HepG2 (cell line): ENCODE measurements around the gene SQSTM1. TPM values are rescaled to one million over a fixed set of nuclear protein-coding genes. Genes with fewer than 3 reads are reported as not detected.
A peak's percentile ranks its signal among the peaks of the same experiment; 100 is the strongest.

ENCODE experiments used
- CAMTA2 ChIP-seq: sonication (generic); formaldehyde crosslinking; IDR thresholded peaks from 2 replicates; pipeline ENCODE4 v1.4.0; 2020; ENCODE audit warnings: mild to moderate bottlenecking, missing genetic modification reagents, borderline replicate concordance
- CHD2 ChIP-seq: IDR thresholded peaks from 2 replicates; pipeline ENCODE4 v1.6.1; 2011; ENCODE audit warnings: low read depth, low read length, improper control_type of control experiment
- HCFC1 ChIP-seq: fragments of 150-350 bp; IDR thresholded peaks from 2 replicates; pipeline ENCODE4 v1.6.1; 2014; ENCODE audit warnings: low read depth, low read length
- HHEX ChIP-seq: IDR thresholded peaks from 2 replicates; pipeline ENCODE4 v1.6.1; 2016; ENCODE audit warnings: control low read depth
- JARID2 ChIP-seq: sonication (generic); formaldehyde crosslinking; IDR thresholded peaks from 2 replicates; pipeline ENCODE4 v1.8.1; 2023; ENCODE audit warnings: missing genetic modification reagents, inconsistent platforms; ENCODE audit not compliant: insufficient replicate concordance
- JUNB ChIP-seq: sonication (generic); formaldehyde crosslinking; IDR thresholded peaks from 2 replicates; pipeline ENCODE4 v1.8.0; 2022; ENCODE audit warnings: missing genetic modification reagents, mild to moderate bottlenecking, borderline replicate concordance
- MIXL1 ChIP-seq: IDR thresholded peaks from 2 replicates; pipeline ENCODE4 v1.6.1; 2016
- NFE2 ChIP-seq: sonication (generic); formaldehyde crosslinking; IDR thresholded peaks from 2 replicates; pipeline ENCODE4 v1.4.0; 2020; ENCODE audit warnings: missing genetic modification reagents
- YEATS2 ChIP-seq: sonication (generic); formaldehyde crosslinking; IDR thresholded peaks from 2 replicates; pipeline ENCODE4 v1.4.0; 2020; ENCODE audit warnings: missing genetic modification reagents, borderline replicate concordance
- ZBTB7A ChIP-seq: sonication (generic); formaldehyde crosslinking; IDR thresholded peaks from 2 replicates; pipeline ENCODE4 v1.8.0; 2022; ENCODE audit warnings: mild to moderate bottlenecking, missing genetic modification reagents
- ZFP62 ChIP-seq: sonication (generic); formaldehyde crosslinking; IDR thresholded peaks from 2 replicates; pipeline ENCODE4 v1.4.0; 2020; ENCODE audit warnings: missing genetic modification reagents
- ZNF317 ChIP-seq: sonication (generic); formaldehyde crosslinking; IDR thresholded peaks from 2 replicates; pipeline ENCODE4 v1.5.0; 2020; ENCODE audit warnings: mild to moderate bottlenecking, missing genetic modification reagents
- ZNF841 ChIP-seq: sonication (generic); formaldehyde crosslinking; IDR thresholded peaks from 2 replicates; pipeline ENCODE4 v1.8.1; 2023; ENCODE audit warnings: missing genetic modification reagents, borderline replicate concordance
- ZSCAN9 ChIP-seq: IDR thresholded peaks from 2 replicates; pipeline ENCODE4 v1.6.1; 2016; ENCODE audit warnings: borderline replicate concordance
- polyA plus RNA-seq, 8 experiments: library from polyadenylated mRNA; depleted of rRNA in 3 of 8; stranded (reverse) in 7 of 8; unstranded in 1 of 8; fragments of >200 nt; fragmentation: Illumina TruSeq in 4 of 8; extraction: Trizol in 4 of 8; gene quantifications; 2 replicates each; pipeline versions ENCODE4 v1.2.1 to v1.2.3, GENCODE V29; 2011 to 2016; ENCODE audit warnings: low read depth in 4 of 8, missing spikeins in 1 of 8, mixed read lengths in 1 of 8; ENCODE audit not compliant: insufficient read depth in 1 of 8
- total RNA-seq, 5 experiments: library from RNA; depleted of rRNA; stranded (reverse); fragments of >200 nt; fragmentation: Illumina TruSeq; extraction: Trizol; gene quantifications; 2 replicates each; pipeline ENCODE4 v1.2.3, GENCODE V29; 2016; ENCODE audit warnings: low read depth in 1 of 5
- TF ChIP-seq, protein P1 (sequence below): sonication (generic); formaldehyde crosslinking; IDR thresholded peaks from 2 replicates; pipeline ENCODE4 v1.8.0; 2022; ENCODE audit warnings: mild to moderate bottlenecking, missing genetic modification reagents
- TF ChIP-seq, protein P2 (sequence below): sonication (generic); formaldehyde crosslinking; conservative IDR thresholded peaks from 2 replicates; pipeline ENCODE4 v1.5.0; 2020; ENCODE audit warnings: missing genetic modification reagents
- TF ChIP-seq, protein P3 (sequence below): sonication (generic); formaldehyde crosslinking; IDR thresholded peaks from 2 replicates; pipeline ENCODE4 v1.4.0; 2020; ENCODE audit warnings: missing genetic modification reagents
- TF ChIP-seq, protein P4 (sequence below): fragments of 450-650 bp; IDR thresholded peaks from 2 replicates; pipeline ENCODE4 v1.6.1; 2016
- TF ChIP-seq, protein P5 (sequence below), 2 experiments: sonication (generic) in 1 of 2; formaldehyde crosslinking in 1 of 2; IDR thresholded peaks; 2 replicates each; pipeline versions ENCODE4 v1.4.0 to v1.6.1; 2016 to 2020; ENCODE audit warnings: borderline replicate concordance in 1 of 2, low read depth in 1 of 2, mild to moderate bottlenecking in 1 of 2, missing genetic modification reagents in 1 of 2

SQSTM1 gene
- total and polyA plus RNA-seq, 2 of the 13 experiments (the other 11 are each of a cell fraction or from before 2014, with no cell fraction given) = 90.9 to 160 TPM

DNA sequence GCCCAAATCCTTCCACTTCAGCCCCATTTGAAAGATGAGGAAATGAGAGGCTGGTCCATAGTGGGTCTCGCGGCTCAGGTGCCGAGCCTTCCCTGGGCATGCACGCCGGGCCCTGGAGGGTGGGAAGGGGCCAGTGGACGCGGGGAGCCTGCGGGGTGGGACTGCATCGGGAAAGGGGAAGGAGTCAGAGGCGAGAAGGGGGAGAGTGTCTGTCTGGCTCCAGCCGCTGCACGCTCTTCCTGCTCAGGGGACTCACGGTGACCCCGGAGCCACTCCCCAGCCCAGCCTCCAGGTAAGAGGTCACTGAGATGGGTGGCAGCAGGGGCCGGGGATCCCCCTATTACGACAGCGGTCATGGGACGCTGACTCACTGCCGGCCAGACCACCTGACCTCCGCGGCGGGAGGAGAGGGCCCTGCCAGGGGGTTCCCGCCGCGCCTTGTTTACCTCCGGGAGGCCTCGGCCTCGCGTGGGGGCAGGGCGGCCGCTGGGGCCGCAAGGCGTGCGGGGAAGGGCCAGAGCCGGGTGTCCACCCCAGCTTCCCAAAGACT is 1.9 kb upstream of the SQSTM1 start (continued):
- 0 out of 2 replicates have a peak, but pooled peaks have one; percentile 67 for TF ChIP-seq ZNF841
- no peak for TF ChIP-seq ZFP62 (CRISPR knock-in tag)
- peak; percentile 32 for TF ChIP-seq MIXL1
- TF ChIP-seq, protein P1, sequence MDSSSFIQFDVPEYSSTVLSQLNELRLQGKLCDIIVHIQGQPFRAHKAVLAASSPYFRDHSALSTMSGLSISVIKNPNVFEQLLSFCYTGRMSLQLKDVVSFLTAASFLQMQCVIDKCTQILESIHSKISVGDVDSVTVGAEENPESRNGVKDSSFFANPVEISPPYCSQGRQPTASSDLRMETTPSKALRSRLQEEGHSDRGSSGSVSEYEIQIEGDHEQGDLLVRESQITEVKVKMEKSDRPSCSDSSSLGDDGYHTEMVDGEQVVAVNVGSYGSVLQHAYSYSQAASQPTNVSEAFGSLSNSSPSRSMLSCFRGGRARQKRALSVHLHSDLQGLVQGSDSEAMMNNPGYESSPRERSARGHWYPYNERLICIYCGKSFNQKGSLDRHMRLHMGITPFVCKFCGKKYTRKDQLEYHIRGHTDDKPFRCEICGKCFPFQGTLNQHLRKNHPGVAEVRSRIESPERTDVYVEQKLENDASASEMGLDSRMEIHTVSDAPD (CRISPR knock-in tag) = peak; percentile 66; the same call in 1 of the 2 replicates
- no peak for TF ChIP-seq JARID2
- TF ChIP-seq ZSCAN9 (CRISPR knock-in tag) = 0 out of 2 replicates have a peak, but pooled peaks have one; percentile 51
- no peak for TF ChIP-seq ZNF317 (CRISPR knock-in tag)
- TF ChIP-seq, protein P2, sequence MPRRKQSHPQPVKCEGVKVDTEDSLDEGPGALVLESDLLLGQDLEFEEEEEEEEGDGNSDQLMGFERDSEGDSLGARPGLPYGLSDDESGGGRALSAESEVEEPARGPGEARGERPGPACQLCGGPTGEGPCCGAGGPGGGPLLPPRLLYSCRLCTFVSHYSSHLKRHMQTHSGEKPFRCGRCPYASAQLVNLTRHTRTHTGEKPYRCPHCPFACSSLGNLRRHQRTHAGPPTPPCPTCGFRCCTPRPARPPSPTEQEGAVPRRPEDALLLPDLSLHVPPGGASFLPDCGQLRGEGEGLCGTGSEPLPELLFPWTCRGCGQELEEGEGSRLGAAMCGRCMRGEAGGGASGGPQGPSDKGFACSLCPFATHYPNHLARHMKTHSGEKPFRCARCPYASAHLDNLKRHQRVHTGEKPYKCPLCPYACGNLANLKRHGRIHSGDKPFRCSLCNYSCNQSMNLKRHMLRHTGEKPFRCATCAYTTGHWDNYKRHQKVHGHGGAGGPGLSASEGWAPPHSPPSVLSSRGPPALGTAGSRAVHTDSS (CRISPR knock-in tag) = no peak
- peak; percentile 97 for TF ChIP-seq JUNB
- no peak for TF ChIP-seq CAMTA2 (CRISPR knock-in tag)
- TF ChIP-seq, protein P3, sequence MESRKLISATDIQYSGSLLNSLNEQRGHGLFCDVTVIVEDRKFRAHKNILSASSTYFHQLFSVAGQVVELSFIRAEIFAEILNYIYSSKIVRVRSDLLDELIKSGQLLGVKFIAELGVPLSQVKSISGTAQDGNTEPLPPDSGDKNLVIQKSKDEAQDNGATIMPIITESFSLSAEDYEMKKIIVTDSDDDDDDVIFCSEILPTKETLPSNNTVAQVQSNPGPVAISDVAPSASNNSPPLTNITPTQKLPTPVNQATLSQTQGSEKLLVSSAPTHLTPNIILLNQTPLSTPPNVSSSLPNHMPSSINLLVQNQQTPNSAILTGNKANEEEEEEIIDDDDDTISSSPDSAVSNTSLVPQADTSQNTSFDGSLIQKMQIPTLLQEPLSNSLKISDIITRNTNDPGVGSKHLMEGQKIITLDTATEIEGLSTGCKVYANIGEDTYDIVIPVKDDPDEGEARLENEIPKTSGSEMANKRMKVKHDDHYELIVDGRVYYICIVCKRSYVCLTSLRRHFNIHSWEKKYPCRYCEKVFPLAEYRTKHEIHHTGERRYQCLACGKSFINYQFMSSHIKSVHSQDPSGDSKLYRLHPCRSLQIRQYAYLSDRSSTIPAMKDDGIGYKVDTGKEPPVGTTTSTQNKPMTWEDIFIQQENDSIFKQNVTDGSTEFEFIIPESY (CRISPR knock-in tag) = peak; percentile 44; the same call in 1 of the 2 replicates
- peak; percentile 57; the same call in 1 of the 2 replicates for TF ChIP-seq NFE2 (CRISPR knock-in tag)
- TF ChIP-seq HCFC1 = peak; percentile 26; the same call in 1 of the 2 replicates
- TF ChIP-seq YEATS2 (CRISPR knock-in tag) = peak; percentile 85
- TF ChIP-seq, protein P4, sequence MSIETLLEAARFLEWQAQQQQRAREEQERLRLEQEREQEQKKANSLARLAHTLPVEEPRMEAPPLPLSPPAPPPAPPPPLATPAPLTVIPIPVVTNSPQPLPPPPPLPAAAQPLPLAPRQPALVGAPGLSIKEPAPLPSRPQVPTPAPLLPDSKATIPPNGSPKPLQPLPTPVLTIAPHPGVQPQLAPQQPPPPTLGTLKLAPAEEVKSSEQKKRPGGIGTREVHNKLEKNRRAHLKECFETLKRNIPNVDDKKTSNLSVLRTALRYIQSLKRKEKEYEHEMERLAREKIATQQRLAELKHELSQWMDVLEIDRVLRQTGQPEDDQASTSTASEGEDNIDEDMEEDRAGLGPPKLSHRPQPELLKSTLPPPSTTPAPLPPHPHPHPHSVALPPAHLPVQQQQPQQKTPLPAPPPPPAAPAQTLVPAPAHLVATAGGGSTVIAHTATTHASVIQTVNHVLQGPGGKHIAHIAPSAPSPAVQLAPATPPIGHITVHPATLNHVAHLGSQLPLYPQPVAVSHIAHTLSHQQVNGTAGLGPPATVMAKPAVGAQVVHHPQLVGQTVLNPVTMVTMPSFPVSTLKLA = no peak; the same call in 1 of the 2 replicates
- peak; percentile 80 for TF ChIP-seq CHD2
- TF ChIP-seq ZBTB7A (CRISPR knock-in tag) = peak; percentile 59; the same call in 1 of the 2 replicates
- TF ChIP-seq, protein P5, sequence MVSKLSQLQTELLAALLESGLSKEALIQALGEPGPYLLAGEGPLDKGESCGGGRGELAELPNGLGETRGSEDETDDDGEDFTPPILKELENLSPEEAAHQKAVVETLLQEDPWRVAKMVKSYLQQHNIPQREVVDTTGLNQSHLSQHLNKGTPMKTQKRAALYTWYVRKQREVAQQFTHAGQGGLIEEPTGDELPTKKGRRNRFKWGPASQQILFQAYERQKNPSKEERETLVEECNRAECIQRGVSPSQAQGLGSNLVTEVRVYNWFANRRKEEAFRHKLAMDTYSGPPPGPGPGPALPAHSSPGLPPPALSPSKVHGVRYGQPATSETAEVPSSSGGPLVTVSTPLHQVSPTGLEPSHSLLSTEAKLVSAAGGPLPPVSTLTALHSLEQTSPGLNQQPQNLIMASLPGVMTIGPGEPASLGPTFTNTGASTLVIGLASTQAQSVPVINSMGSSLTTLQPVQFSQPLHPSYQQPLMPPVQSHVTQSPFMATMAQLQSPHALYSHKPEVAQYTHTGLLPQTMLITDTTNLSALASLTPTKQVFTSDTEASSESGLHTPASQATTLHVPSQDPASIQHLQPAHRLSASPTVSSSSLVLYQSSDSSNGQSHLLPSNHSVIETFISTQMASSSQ (IDR thresholded peaks at IDR 0.05; ENCODE audit: low read depth) = peak; percentile 38; the same call in 1 of the 2 replicates
- TF ChIP-seq, protein P5 (CRISPR knock-in tag; IDR thresholded peaks at IDR 0.05; ENCODE audit: borderline replicate concordance) = peak; percentile 85; the same call in 1 of the 2 replicates
- peak; percentile 55; the same call in 1 of the 2 replicates for TF ChIP-seq HHEX (CRISPR knock-in tag)
